Measurements from ENCODE around the gene FIG4. TPM values are rescaled to one million over a fixed set of nuclear protein-coding genes. Genes with fewer than 3 reads are reported as not detected.
"Not testable (repeated sequence)": the region's sequence is repeated elsewhere in the genome, so short reads cannot be mapped to it uniquely, and the experiment has no call there.

FIG4 gene
- total RNA-seq, 1 donor from 2014 or later: 15.1 TPM

DNA sequence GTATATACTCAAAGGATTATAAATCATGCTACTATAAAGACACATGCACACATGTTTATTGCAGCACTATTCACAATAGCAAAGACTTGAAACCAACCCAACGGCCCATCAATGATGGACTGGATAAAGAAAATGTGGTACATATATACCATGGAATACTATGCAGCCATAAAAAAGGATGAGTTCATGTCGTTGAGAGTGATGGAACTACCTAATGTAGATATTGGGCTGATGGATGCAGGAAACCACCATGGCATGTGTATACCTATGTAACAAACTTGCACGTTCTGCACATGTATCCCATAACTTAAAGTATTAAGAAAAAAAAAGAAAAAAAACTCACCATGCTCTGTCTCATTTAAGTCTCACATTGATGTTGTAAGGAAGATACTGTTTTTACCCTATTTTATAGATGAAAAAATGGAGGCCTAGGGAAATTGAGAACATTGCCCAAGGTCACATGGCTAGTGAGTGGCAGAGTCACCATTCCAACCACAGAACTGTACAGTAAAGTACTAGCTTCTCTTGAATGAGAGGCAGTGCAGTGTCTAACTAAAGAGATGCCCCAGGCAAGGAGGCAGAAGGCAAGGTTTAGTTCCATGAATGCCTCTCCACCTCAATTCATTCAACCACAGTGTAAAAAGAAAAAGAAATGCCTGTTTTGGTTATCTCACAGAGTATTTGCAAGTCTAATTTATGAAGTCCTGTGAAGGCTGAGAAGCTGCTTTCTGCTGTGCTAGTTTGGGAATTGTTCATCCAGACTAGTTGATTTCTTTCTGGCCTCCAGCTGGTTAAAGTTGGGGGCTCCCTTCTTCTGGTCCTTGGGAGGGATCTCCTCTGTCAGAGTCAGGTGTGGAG, 68.2 kb downstream of the FIG4 start:
- DNase-seq (ENCODE audit: low read depth, low spot score): no peak

DNA sequence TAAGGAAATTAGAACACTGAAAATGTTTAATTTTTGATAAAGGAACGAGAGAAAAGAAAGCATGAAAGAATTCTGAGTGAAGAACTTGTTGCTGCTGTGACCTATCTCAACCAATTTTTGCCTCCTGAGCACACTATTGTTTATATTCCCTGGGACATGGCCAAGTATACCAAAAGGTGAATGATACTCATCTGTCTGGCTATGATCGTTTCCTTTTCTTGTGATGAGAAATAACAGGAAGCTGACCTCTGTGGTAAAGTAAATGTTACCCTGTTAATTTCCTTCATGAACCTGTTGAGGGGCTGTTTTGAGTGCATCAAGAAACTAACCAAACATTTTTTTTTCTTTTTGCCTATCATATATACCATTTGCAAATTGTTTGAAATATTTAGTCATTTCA, 69.1 kb downstream of the FIG4 start:
- peak; percentile 24 for DNase-seq (ENCODE audit: low read depth, low spot score)

DNA sequence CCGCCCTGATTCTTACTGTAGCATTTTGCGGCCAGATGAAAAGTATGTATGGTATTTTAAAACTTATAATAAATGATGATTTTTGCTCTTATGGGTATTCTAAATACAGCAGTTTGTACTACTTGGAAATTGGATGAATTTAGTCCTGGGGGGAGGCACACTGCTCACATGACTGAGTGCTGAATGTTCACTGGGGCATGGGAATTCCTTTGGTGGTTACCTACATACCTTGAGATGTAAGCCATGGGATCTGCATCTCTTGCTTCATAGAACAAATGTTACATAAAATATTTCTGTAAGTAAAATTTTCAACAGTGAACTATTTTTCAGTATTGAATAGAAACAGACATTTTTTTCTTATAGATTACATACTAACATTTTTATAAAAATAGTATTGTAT, 71.1 kb downstream of the FIG4 start:
- DNase-seq (ENCODE audit: low read depth, low spot score): no peak

GRCh38 chr6:109762769-109763441, 71.8 kb downstream of the FIG4 start:
- DNase-seq (ENCODE audit: low read depth, low spot score): no peak

GRCh38 chr6:109766167-109766566, 75.1 kb downstream of the FIG4 start:
- DNase-seq (ENCODE audit: low read depth, low spot score): no peak

- DNase-seq (ENCODE audit: low read depth, low spot score): no peak
Measured at GRCh38 chr6:109767961-109768360, 76.9 kb downstream of the FIG4 start.

DNA sequence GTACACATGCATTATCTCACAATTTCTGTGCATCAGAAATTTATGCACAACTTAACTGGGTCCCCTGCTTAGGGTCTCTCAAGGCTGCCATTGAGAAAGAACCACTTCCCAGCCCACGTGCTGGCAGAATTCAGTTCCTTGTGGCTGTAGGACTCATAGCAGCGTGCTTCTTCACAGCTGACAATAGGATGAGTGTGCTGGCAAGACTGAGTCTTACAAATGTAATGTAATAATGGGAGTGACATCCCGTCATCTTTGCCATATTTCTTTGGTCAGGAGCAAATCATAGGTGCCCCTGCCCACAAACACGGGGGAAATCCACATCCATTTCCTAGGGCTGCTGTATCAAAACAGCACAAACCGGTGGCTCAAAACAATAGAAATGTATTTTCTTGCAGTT, 77.4 kb downstream of the FIG4 start:
- no peak for DNase-seq (ENCODE audit: low read depth, low spot score)

GRCh38 chr6:109769213-109769612, 78.1 kb downstream of the FIG4 start:
- DNase-seq (ENCODE audit: low read depth, low spot score): no peak

- no peak for DNase-seq (ENCODE audit: low read depth, low spot score)
Measured at GRCh38 chr6:109770047-109770446, 79.0 kb downstream of the FIG4 start.

DNA sequence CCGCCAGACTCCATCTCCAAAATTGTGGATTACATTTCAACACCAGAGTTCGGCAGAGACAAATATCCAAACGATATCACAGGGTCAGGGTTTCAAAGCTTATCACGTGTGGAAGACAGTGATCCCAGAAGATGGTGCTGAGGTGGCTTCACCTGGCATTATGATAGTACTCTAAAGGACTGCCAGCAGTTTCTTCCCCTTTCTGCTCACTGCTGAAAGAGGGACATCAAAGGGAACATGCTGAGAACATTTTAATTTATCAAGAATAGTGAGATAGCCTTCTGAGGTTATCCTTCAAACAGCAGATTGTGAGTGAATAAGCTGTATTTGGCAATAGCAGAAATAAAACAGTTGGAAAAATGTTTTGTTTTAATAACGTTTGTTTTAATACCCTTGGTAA, 79.7 kb downstream of the FIG4 start:
- DNase-seq (ENCODE audit: low read depth, low spot score): no peak

GRCh38 chr6:109771939-109772755, 81.1 kb downstream of the FIG4 start:
- DNase-seq (ENCODE audit: low read depth, low spot score): not testable (repeated sequence)

DNA sequence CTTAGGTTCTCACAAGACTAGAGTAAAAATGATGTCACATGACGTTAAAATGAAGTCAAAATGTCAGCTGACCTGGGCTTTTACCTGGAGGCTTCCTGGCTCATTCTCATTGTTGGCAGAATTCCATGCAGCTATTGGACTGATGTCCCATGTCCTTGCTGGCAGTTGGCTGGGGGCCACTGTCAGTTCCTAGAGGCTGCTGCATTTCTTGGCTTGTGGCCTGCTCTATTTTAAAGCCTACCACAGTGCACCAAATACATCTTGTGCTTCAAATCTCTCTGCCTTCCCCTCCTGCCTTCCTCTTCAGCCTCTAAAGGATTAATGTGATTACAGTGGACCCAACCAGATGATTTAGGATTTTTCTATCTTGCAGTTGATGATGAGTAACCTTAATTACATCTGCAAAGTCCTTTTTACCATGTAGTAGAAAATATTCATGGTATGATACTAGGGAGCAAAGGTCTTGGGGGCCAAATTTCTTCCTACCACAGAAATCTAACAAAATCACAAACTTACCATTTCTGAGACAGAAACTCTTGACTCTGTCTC, 81.9 kb downstream of the FIG4 start:
- DNase-seq (ENCODE audit: low read depth, low spot score): no peak

DNA sequence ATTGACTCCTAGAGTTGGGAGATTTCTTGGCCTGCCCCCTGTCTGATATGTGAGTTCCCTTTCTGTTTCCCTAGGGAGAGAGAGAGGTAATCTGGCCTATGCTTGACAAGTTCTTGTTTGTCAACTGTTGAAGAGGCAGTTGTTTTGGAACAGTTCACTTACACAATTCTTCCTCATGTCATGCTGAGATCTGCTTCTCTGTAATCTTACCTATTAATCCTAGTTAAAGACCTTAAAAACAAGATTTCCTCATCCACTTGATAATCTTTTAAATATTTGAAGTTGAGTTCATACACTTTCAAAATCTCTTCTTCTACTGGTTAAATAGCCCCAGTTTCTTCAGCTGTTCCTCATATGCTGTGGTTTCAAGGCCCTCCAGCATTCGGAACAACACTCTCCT, 89.9 kb downstream of the FIG4 start:
- no peak for DNase-seq (ENCODE audit: low read depth, low spot score)

DNA sequence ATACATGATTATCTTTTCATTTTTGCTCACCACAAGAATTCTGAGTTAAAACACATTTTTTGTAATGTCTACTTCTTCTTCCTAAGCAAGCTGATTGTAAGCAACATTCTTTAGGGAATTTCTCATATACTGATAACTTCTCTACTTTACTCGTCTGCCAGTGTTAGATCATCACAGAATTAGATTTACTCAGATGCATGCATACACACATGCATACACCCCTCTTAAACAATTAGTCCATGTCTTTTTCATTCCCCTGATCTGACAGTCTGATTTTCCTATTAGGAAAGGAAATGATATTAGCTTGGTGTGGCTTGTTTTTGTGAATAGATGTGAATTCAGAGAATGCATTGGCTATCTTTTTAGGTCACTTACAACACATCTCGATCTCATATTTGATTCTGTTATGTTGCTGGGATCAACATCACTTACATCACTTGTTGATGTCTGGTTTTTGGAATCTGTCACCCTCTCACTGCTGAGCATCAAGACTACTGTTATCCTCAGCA, 91.4 kb downstream of the FIG4 start:
- DNase-seq (ENCODE audit: low read depth, low spot score): no peak

DNA sequence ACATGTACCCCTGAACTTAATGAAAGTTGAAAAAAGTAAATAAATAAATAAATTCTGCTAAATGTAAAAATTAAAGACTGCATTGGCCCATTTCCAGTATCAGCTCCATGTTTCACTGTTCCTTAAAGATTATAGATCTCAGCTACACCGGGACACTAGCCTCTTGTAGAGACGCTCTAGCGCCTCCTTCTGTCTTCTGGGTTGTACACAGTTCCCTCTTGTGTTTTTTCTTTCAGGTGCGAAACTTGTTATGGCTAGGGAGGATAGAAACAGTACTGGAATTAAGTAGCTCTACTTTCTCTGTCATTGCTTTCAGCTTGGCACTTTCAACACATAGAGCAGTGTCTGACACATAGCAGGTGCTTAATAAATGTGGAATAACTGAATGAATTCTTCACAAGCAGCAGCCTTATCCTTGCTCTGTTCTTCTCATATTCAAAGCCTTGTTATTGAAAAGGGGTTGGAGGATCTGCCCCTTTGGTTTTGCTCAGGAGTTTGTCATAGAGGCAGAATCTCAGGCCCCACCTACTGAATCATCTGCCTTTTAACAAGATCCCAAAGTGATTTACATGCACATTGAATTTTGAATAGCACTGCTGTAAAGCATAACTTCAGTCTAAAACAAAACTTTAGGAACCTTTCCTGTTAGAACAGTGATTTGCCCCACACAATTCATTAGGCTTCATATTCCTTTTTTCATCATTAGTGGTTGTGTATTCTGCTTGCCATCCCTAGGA, 92.3 kb downstream of the FIG4 start:
- no peak for DNase-seq (ENCODE audit: low read depth, low spot score)

DNA sequence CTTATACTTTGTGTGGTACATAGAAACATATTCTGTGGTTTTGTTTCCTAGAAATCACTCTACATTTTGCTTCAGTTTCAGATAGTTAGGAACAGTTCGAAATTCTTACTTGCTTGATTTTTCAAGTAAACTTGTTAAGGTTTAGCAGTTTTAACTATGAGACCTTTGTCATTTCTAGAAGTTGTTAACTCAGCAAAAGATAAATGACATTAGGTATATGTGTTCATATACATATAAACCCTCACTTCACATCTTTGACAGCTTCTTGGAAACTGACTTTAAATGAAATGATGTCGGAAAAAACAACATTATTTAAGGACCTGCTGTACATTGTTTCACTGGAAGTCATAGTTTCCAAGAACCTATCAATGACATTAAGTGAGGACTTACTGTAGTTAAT, 96.2 kb downstream of the FIG4 start:
- DNase-seq (ENCODE audit: low read depth, low spot score): no peak

- no peak for DNase-seq (ENCODE audit: low read depth, low spot score)
Measured at GRCh38 chr6:109788687-109789086, 97.6 kb downstream of the FIG4 start.

GRCh38 chr6:109790131-109790530, 99.0 kb downstream of the FIG4 start:
- peak; percentile 48 for DNase-seq (ENCODE audit: low read depth, low spot score)

DNA sequence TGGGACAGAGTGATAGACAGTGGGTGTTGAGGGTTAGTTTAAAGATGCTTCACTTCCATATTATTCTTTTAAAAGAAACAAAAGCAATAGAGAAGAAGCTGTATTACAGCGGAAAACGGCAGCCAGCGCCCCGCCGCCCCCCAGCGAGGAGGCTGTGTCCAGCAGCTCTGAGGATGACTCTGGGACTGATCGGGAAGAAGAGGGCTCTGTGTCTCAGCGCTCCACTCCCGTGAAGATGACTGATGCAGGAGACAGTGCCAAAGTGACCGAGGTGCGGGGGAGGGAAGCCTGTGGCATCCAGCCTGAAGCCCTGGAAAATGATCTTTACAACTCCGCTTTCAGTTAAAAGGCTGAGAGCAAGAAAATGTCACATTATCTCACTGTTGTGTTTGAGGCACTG, 100.2 kb downstream of the FIG4 start:
- DNase-seq (ENCODE audit: low read depth, low spot score): no peak

DNA sequence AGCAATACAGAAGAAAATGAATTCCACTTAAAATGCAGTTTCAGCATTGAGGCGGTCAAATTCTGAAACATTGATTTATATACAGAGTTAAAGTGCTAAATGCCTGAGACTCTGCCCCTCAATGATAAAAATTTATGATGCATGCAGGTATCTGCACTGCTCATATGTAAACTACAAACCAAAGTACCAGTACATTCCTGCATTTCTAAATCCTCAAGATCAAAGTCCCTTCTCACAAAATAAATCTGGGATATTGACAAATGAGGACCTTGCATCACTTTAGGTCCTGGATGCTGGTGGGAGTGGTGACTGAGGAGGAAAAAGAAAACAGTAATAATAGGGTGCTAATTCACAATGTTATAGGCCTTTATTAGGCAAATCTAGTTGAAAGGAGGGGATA, 101.9 kb downstream of the FIG4 start:
- DNase-seq (ENCODE audit: low read depth, low spot score): no peak

DNA sequence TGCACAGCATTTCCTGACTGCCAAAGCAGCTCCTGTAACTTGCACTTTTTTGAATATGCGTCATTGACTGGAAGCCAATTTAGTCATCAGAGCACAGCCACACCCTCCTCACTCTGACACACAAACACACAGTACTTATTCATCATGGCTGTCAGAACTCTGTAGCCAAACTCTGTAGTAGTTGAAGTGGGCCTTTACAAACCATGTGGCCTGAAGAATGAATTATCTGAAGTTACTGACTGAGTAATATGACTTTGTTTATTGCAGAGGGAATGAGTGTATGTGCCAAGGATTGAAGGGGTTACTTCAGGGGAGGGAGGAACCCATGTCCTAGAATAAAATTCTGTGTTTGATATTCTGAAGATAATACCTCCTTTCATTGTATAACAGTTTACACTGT, 102.7 kb downstream of the FIG4 start:
- DNase-seq (ENCODE audit: low read depth, low spot score): peak; percentile 81

Data from pulmonary artery endothelial cell (primary cell).